HG03432 (cell line): ENCODE results near the gene NOP9.

ENCODE experiments used
- ATAC-seq: cut with Tn5 transposase; IDR thresholded peaks from one replicate; pipeline ENCODE4 v1.9.1; 2021; ENCODE audit warnings: mild to moderate bottlenecking, moderate library complexity; ENCODE audit not compliant: unreplicated experiment

The NOP9 gene

GRCh38 chr14:24280797-24281460, 18.7 kb upstream of the NOP9 start:
- no peak for ATAC-seq

DNA sequence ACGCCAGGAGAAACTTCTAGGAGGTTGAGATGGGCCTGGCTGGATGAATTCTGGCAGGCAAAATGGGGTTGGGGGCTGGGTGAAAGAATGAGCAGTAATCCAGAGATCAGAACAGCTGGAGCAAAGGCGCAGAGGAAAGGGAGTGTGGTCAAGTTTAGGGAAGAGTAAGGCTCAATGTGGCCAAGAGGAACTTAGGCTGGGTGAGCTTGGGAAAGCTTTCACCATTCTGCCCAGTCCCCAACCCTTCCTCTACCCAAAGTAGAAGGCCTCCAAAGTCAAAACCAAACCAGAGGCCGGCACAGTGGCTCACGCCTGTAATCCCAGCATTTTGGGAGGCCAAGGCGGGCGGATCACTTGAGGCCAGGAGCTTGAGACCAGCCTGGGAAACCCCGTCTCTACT, 18.0 kb upstream of the NOP9 start:
- ATAC-seq = no peak

- no peak for ATAC-seq
Observed at GRCh38 chr14:24282736-24283135, 16.9 kb upstream of the NOP9 start.

DNA sequence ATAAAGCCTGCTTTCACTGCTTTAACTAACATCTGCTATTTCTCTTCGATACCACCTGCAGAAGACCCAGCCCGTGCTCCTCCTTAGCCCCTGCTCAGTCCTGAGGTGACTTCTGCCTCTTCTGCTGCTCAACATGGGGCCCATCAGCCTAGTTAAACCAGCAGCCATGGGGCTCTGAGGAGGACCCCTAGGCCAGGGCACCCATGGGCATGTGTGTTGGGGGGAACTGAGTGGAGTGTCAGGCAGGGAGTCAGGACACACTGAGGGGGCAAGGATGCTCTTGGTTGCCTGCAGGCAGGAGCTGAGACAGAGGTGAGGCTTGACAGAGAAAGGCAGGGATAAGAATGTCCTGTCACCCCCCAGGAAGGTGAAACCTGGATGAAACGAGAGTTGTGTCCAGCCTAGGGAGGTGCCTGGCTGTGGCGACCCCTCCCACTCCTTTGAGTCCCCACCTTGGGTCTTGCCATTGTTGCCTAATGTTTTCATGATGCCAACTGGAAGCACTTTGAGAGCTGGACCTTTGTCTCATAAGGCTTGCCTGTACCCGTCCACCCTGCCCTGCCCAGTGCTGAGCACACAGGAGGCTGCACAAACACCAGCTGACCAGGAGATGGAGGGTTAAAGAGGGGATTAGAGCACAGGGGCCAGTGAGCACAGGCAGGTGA, 15.7 kb upstream of the NOP9 start:
- no peak for ATAC-seq

DNA sequence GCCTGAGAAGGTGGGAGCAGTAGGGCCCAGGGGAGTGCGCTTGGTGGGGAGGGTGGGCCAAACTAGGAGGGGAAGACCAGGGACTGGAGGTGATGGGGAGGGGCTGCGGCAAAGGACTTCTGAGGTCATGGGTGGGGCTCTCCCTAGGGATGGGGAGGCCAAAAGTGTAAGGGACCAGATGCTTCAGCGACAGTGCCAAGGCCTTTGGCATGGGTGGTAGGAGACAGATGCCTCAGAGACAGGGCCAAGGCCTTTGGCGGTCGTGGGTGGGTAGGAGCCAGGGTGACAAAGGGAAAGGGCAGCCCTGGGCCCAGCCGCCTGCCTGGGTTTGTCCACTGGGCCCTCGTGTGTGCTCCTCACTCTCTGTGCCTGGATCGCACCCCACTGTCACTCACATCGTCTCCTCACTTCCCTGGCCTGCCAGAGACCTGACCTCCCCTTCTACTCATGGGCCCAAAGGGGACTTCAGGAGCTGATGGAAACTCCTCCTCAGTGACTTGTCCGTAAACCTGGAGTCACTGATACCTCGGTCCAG, 15.1 kb upstream of the NOP9 start:
- ATAC-seq = no peak

DNA sequence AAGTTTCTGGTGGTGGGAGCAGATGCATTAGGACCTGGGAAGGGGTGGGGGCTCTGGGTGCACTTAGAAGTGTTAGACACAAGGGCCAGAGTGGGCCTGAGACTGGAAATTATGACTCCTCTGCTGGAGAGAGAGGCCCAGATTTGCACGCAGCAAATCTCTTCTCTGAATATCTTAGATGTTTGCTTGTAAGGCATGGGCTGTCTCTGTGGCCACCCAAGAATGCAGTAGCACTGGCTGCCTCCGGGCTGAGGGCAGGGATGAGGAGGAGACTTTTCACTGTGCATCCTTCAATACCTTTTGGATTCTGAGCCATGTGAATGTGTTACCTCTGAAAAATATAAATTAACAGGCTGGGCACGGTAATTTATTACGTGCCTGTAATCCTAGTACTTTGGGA, 14.3 kb upstream of the NOP9 start:
- no peak for ATAC-seq

GRCh38 chr14:24286996-24287395, 12.7 kb upstream of the NOP9 start:
- no peak for ATAC-seq

GRCh38 chr14:24289649-24290280, 9.9 kb upstream of the NOP9 start:
- ATAC-seq = peak; percentile 82

DNA sequence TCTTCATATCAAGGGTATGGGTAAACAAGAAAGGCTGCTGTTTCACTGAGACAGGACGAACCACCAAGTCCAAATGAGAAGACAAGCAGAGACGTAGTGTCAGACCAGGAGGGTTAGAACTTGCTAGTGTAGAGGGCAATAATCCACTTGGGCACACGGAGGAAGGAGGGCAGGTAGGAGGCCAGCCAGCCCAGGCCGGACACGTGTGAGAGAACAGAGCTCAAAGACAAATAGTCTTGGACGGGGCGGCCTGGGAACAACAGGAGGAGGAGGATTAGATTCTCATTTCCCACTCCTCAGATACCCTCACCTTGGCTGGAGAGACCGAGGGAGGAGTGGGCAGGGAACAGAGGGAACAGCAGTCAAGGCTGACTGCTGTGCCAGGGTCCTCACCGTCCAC, 8.9 kb upstream of the NOP9 start:
- no peak for ATAC-seq

DNA sequence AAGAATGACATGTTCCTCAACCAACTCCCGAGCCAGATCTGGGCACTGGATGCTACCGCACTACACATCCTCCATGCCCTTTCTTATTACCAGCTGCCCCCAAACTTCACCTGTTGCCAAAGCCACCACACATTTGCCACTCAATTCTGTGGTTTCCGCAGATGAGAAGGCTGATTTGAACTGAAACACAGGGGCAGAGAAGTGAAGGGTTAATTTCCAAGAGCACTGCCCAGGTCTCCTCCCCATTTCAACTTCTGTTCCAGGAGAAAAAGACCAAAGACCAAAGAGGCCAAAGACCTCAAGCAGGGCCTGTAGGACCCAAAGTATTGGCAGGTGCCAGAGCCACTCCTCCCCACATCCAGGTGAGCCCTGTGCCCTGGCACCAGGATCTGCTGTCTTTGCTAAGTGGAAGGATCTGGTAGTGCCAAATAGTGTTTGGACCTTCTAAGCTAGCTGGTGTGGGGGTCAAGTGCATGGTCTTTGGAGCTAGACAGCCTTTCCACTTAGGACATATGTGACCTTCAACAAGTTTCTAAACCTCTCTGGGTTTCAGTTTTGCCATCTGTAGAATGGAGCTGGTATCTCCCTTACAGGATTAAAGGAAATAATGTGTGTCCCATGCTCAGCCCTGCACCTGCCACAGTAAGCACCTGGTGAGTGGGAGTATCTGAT, 8.1 kb upstream of the NOP9 start:
- ATAC-seq = no peak

- ATAC-seq = no peak
Observed at GRCh38 chr14:24292118-24292807, 7.4 kb upstream of the NOP9 start.

GRCh38 chr14:24293525-24293924, 6.1 kb upstream of the NOP9 start:
- no peak for ATAC-seq

- peak; percentile 52 for ATAC-seq
Observed at GRCh38 chr14:24296341-24297157, 3.1 kb upstream of the NOP9 start.

DNA sequence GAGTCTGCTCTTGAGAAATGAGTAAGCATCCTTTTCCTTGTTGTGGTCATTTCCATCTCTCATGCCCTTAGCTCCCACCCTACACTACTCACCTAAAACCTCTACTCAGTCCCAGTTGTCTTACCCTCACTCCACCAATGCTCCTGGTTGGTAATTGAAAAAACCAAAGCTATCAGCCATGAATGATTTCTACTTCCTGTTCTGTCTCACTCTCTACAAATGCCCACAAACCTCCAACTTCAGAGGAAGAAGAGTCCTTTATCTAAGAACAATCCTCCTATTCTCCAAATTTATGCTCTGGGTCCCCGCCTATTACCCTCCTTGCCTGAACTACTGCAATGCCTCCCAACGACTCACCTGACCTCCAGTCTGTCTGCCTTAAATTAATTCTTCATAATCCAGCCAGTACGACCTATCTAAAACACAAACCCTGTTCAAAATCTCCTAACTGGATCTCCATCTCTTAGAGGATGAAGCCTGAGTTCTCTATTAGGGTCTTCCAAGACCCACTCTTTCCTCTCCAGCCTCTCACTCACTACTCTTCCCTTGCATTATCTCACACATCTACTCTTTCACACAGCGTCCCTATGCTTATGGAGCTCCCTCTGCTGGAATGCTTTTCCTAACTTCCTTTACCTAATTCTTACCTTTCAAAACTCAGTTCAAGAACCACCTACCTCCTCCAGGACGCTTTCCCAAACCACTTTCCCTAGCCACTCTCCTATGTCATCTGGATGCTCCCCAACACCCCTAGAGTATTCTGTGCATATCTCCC, 2.3 kb upstream of the NOP9 start:
- peak; percentile 29 for ATAC-seq

GRCh38 chr14:24298892-24299254, 777 bp upstream of the NOP9 start:
- ATAC-seq = peak; percentile 6

- no peak for ATAC-seq
Observed at GRCh38 chr14:24300326-24300980, 803 bp downstream of the NOP9 start.

DNA sequence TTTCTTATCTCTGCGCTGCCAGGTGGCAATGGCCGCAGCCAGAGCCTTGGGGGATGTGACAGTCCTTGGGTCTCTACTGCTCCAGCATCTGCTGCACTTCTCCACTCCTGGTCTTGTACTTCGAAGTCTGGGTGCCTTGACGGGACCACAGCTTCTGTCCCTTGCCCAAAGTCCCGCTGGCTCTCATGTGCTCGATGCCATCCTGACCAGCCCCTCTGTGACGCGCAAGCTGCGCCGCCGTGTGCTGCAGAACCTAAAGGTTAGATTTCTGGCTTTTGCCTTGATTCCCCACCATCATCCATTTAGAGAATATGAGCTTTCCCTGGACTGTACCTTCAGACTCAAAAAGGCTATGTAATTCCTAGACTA, 4.4 kb downstream of the NOP9 start:
- ATAC-seq = no peak

DNA sequence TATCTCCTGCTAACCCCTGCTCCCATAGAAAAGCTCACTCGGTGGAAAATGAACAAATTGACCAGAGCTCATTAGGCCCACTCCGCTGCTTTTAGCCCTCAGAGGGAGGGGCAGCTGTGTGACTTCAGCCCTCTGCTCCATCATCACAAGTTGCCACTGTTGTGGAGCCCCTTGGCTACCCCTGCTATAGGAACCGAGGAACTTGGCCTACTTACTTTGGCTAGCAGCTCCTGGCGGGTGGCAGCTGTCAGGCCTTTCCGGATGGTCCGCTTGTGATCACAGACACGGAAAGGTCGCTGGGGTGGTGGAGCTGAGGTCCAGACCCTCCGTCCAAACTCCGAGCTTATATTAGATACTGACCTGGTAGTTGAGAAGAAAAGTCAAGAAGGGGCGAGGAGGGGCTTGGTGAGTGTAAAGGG, 7.5 kb downstream of the NOP9 start:
- ATAC-seq = no peak
